ENCODE results near the gene FOXD1.

FOXD1 gene

DNA sequence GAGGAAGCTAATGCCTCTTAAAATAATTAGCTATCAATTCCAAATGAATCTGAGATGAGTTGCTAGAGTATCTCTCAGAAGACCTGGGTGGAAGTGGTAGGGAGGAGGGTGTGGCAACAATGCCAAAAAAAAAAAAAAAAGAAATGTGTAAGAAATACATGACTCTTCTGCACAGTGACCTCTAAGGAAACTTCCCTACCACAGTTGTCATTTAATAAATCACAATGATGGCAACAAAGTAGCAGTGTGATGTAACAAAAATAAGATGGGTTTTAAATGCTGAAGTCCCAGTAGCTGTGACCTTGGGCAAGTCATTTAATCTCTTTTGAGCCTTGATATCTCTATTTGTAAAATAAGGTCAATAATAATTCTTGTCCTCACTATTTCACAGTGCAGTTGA is 7.2 kb downstream of the FOXD1 start:
- no peak for DNase-seq (ENCODE audit: low read depth in 2 of 2)

DNA sequence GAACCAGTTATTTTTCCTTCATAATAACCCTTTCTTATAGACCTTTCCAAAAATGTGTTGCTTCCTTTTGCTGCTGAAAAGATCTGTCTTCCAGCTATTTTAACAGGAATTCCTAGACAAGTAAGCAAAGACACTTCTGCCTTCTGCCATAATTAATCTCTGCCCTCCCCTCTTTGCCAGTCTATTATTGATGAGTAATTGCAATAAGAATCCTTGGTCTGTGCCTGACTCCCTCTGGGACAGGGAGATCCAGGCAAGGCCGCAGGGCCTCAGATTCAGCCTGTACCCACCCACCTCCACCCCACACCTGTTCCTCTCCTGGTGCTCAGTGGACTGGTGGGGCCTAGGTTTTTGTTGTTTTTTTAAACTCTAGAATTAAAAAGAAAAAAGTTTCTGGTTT is 8.3 kb downstream of the FOXD1 start:
- no peak for DNase-seq (ENCODE audit: low read depth in 2 of 2)

DNA sequence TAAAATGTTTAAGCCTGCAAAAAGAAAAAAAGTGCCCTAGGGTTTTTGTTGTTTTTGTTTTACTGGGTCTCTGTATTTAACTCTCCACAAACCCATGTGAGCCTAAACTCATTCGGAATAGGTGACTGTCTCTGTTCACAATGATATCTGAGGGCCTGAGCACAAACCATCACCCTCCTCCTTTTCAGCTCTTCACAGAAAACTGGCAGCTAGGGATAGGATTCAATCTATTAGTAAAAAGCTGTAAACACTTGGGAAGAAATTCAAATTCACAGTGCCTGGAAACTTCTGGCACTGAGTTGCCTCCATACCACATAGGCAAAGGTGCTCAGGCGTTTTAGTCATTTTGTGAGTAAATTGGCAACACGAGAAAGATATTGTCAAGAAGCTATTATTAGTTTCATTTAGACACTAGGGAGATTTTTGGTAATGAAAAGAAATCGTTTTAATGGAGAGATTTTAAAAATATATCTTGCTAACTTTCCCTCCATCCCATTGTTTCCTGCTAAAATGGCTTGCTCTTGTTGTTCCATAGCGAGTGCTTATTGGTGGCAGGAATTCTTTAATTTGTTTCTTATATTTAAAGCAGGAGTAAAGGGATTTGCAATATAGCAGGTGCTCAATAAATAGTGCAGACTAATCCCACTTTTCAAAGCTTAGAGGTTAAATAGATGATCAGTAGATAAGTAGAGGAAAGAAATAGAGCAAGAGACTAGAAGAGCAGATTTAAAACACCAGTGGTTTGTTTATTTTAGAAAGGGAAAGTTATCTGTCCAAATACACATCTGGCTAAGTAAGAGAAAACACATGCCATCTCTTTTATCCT is 9.7 kb downstream of the FOXD1 start:
- DNase-seq (ENCODE audit: low read depth in 2 of 2), result no peak

DNA sequence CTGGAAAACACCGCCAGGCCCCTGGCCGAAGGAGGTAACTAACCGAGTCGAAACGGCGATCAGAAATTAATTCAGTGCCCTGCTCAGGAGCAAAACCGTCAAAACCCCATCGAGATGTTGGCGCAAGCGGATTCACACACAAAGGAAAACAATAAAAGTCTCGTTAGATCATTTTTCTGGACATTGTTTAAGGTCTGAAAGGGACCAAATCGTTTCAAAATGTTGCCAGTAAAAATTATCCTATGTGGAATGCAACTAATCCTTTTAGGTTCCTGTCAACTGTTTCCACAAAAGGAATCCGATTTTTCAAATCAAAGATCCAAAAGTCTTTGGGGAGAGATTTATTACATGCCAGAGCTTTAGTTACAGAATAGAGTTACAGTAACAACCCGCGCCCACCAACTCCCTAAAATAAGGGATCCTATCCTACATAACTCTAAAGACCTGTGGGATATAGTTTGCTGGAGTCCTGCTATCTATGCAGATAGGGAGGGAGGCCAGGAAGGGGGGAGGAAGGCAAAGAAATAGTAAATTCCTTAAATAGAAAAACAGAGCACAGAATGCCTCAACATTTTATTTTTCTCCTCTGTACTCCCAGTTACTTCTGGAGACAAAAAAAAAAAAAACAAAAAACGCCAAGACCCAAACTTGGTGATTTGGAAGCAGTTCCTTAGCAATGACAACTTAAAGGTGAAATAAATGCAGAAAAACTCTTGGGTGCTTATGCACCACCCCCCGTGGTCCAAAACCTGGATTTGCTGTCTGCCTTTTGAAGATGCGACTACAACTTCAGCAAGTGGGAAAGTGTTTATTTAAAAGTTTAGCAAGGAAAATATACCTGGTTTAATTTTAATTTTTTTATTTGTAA is 10.6 kb downstream of the FOXD1 start:
- DNase-seq (ENCODE audit: low read depth in 2 of 2), result no peak

DNA sequence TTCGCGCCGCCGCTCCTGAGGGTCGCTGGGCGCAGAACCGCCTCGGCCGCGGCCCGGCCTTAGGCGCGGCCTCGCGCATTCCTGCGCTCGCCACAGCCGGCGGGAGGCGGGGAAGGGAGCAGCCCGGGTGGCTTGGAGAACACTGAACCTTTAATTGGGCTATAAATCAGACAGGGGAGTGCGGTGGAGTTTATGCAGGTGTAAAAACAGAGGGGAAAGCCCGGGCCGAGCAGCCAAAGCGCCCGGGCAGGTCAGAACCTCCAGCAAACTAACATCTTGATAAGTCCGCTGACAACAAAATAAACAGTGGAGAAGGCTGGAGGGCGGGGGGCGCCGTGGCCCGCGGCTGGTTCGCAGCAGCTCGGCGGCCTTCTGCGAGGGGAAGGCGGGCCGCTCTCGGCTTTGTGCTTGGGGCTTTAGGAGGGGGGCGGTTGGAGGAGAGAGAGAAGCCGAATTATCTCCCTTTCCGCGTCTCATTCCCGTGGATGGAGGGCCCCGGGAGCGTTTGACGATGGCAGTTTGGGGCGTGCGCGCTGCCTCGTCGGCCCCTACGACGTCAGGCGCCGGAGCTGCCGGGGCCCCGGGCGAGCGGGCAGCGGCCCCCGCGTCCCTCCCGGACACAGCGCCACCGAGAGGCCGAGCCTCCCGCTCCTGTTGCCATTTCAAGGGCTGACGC is 11.3 kb downstream of the FOXD1 start:
- DNase-seq (ENCODE audit: low read depth in 2 of 2), result no peak

DNA sequence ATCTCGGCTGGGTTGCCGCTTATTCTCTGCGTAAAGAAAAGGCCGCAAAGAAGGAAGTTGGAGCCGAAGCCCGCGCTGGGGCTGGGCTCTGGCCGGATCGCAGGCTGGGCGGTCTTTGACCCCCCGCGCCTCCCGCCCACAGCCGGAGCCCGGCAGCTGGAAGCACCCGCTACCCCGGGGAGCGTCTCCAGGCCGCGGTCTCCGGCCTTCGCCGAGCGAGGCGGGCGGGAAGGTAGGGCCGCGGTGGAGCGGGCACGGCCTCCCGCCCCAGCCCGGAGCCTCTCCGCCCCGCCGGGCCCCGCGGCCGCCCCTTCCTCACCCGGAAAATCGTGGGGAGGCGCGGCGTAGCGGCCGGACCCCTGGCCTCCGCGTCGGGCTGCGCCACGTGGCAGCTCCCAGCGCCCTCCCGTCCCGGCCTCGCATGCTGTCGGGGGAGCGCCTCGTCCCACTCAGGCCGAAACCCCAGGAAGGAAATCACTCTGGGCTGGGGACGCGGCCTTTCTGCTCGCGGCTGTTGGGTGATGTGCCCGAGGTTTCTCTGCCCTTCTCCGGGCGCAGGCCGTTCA is 12.0 kb downstream of the FOXD1 start:
- DNase-seq (ENCODE audit: low read depth in 2 of 2), result no peak

DNA sequence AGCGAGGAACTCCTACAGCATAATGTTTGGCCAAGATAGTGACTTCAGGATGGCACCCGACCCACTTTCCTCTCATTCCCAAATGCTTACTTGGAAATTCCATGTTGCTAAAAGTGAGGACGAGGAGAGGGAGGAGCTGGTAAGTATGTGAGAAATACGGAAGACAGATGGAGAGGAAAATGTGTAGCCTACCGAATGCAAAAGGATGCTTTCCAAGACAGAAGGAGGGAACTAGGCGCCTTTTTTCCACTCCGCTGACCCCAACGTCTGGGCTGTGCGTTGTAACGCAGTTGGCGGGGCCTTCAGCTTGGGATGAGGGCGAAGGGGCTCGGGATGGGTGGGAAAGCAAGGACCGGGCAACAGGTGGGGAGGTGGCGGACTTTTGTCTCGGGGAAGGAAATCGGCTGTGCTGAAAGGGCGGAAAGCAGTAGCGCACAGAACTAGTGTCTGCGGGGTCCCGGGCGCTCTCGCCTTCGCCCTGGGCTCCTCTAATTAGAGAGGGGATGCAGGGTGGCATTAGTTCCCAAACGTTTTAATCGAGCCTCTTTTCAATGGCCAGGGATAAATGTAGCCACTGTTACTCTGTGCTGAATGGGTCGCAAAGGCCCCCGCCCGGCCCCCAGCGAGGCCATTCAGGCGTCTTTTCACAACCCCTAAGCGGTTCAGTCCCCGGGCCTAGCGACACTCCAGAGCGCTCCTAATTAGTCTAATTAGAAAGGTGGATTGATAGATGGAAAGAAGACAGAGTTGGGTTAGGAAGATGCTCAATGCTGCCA is 12.6 kb downstream of the FOXD1 start:
- DNase-seq (ENCODE audit: low read depth in 2 of 2), result no peak

DNA sequence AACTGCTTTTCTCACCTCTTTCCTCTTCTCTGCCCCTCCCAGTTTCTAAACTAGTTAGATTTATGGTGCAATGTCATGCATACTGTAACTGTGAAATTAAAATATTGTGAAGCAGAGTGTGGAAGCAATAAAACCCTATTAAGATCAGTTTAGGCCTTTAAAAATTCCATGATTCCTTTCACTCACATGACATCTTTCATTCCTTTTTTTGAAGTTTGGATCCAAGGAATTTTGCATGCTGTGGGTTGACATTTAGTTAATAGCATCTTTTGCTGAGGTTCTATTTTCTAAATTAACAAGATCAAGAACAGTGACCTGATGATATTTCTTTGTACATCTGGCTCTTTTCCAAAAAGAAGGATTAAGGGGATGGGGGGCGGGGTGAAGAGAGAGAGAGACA is 13.7 kb downstream of the FOXD1 start:
- no peak for DNase-seq (ENCODE audit: low read depth in 2 of 2)

DNA sequence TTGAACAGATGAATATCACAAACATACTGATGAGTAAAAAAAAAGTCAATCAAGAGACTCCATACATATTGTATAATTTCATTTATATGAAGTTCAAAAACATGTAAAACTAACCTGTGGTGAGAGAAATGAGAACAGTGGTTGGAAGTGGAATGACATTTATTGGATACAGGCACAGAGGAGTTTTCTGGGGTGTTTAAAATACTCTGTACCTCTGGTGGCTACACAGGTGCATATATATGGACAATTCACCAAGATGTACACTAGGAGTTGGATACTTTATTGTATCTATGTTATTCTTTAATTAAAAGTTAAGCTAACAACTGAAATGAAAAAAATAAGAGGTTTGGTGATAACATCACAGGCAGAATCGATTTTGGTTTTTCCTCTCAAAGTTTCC is 14.1 kb downstream of the FOXD1 start:
- no peak for DNase-seq (ENCODE audit: low read depth in 2 of 2)

DNA sequence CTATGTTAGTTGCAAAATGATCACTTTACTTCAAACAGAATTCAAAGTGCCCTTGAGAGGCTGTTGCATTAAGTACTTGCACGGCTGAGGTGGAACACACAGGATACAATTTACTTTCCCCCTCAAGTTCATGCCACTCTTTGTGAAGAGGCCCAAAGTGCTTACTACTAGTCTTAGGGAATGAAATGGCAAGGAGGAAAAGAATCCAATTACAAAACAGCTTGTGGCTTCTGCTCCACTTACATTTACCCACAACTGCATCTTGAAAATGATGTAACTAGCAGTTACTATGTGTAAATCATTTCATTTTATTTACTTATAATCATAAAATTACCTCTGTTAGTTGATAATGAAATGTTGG is 14.6 kb downstream of the FOXD1 start:
- DNase-seq (ENCODE audit: low read depth in 2 of 2), result no peak

DNA sequence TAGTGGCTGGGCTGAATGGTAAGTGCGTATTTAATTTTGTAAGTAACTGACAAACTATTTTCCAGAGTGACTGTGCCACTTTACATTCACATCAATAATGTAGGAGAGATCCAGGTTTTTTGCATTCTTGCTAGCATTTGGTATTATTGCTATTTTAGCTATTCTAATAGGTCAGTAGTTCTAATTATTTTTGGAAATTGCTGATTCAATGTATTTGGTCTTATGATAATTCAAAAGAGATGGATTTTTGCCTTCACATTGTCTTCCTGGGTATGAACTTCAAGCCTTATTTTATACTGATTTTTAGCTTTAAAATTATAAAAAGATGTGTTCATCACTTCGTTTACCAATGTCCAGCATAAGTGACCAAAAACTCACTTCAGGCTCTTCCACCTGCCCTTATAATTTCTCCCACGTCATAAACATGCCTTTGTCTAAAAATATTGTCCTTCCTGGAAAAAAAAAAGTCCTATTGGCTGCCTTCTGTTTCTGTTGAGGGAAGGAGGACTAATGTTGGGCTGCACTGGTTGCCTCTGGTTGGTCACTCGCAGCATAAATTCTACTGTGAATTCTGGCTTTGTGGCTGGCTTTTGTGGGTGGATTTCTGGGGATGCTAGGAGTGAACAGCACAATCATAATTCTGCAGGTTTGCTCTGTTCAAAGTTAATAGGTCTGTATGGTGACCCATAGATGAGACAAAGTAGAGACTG is 15.2 kb downstream of the FOXD1 start:
- no peak for DNase-seq (ENCODE audit: low read depth in 2 of 2)

DNA sequence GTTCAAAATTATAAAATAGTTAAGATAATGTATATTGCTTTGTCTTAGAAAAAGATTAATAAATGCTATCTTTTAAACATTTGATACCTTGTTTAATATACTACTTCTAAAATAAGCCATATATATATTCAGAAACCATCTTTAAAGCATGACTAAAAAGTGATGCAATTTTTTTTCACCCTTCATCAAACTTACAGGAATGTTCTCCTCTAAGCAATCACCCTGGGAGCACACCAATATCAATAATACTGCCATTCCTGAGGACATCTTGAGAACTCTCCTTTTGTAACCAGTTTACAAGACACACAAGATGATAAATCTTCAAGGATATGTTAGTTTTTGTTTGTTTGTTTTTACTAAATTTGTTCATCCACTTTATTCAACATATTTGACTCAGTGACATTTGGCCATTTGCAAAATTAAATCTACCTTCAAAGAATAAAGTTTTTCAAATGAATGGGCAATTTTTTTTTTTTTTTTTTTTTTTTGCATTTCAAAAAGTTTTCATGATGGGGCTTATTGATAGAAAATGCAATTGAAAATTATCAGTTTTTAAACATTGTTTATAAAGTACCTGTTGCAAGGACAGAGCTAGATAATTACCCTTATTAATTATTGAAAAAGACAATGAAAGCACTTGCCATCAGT is 17.2 kb downstream of the FOXD1 start:
- no peak for DNase-seq (ENCODE audit: low read depth in 2 of 2)

DNA sequence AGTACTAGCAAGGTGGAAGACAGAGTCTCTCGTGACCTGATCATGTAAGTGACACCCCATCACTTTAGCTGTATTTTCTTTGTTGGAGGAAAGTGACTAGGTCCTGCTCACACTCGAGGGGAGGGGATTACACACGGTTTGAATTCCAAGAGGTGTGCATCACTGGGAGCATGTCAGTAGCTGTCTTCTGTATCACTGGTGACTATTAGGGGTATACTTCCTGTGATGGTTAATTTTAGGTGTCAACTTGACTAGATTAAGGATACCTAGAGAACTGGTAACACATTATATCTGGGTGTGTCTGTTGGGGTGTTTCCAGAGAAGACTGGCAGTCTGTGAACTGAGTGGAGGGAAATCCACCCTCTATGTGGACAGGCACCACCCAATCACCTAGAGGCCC is 22.5 kb downstream of the FOXD1 start:
- DNase-seq (ENCODE audit: low read depth in 2 of 2), result no peak

DNA sequence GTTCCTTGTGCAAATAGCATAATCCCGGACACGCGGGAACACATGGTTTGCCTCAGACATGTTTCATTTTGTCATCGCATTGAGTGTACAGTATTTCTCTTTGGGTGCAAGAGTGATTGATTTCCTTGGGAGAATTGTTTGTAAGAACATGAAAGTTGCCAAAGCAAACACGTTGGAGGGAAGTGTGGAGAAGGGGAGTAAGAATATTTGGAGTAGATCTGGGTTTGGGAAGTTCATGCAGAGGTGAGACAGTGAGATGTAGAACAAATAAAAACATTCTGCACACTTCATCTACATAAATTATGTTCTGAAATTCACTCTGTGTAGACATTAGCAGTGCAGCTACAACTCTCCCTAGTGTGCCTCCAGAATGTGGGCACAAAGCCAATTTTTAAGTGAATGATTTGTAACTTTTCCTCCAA is 24.0 kb downstream of the FOXD1 start:
- no peak for DNase-seq (ENCODE audit: low read depth in 2 of 2)

DNA sequence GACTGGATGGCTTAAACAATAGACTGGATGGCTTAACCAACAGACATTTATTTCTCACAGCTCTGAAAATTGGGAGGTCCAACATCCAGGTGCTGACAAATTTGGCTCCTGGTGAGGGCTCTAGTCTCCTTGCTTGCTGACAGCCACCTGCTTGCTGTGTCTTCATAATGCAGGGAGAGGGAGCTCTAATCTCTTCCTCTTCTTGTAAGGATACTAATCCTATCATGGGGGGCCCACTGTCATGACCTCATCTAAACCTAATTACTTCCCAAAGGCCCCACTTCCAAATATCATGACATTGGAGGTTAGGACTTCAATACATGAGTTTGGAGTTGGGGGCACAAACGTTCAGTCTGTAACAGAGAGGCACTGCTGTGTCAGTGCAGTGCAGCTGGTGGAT is 26.4 kb downstream of the FOXD1 start:
- no peak for DNase-seq (ENCODE audit: low read depth in 2 of 2)

DNA sequence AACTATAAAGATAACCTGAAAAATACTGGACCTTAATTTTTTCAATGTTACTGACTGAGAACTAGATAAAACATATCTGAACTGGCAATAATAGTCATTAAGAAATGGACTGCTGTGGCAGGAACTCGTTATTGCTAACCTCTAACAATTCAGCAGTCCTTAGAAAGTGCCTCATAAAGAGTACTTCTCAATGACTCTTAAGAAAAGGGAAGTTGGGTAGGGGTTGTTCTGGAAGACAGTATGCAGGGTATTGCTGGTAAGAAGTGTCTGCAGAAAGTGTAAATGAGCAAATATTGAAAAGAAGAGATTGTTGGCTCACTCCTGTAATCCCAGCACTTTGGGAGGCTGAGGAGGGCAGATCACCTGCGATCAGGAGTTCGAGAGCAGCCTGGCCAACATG is 27.9 kb downstream of the FOXD1 start:
- DNase-seq (ENCODE audit: low read depth in 2 of 2), result no peak

DNA sequence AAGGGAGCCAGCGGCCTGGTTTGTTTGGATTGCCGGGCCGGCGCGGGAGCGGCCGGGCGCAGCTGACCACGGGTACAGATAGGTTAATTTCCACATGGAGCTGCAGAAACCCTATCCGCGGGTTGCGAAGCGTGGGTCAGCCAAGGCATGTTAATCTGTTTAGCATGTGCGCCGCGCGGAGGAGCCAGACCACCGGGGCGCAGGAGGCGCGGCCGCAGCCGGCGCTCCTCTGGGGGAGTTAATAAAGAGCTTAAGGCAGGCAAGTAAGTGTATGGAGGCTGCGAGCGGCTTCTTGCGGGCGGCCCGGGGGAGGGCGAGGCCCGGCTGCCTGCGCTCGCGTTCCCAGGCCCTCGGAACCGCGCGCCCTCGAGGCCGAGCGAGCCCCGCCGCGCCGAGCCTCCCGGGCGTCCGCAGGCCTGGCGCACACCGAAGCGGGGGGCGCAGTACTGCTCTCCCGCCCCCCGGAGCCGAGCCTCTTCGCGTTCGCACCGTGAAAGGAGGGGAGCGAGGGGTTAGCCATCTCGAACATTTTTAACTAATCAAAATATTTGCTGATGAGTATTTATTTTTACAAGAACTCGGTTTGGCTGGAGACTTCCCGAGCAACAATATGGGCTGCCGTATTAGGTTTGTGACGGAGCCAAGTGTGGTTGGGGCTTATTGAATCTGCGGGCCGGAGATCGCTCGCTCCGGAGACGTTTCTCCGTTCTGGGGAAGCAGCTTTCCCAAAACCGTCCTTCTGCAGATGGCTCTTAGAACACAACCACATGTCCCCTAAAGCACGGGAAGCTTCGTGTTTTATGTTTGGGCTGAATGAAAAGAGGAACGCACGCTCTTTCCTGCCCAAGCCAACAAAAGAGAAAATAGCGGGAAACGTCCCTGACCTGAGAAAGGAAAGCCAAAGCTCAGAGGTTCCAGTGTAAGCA is 28.8 kb downstream of the FOXD1 start:
- DNase-seq (ENCODE audit: low read depth in 2 of 2), result no peak

DNA sequence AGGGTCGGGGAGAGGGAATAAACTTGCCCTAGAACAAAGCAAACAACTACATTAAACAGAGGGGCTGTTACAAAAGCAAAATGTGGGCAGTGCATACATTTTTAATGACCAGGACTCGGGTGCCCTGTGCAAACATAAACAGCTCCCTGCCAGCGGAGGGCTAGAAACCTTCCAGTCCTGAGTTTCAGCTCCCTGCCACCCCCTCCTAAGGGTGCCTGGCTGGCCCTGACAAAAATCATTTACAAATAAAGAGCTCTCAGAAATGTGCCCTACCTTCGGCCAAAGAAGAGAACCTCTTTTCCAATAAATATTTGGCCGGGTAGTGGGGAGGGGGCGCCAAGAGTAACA is 29.5 kb downstream of the FOXD1 start:
- DNase-seq (ENCODE audit: low read depth in 2 of 2), result no peak

DNA sequence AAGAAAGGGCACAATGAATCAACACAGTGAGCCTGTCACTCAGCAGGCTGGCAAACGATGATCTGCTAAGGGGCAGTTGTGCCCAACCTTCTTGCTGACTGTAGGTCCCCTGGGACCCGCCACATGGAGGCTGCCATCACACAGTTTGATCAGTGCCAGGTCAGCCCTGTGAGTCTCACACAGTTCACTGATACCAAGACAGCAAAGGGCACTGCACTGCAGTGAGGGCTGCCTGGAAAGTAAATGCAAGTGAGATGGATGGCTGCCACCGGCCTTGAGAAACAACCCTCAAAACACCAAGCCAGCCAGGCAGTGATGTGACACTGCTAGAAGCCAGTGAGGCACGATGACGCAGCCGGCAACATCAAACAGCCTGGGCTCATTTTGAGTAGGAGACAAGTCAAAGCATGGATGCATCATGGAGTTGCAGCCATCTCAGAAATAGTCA is 30.3 kb downstream of the FOXD1 start:
- DNase-seq (ENCODE audit: low read depth in 2 of 2), result no peak

All from stimulated activated CD8-positive, alpha-beta memory T cell treated with anti-CD3 and anti-CD28 coated beads, Interleukin-7, amount 100 ng/mL, for 4 hours (primary cell).